Small intestine (tissue), 7 donors: ENCODE results near the gene TBXAS1. TPM values are rescaled to one million over a fixed set of nuclear protein-coding genes. Genes with fewer than 3 reads are reported as not detected.
A peak's percentile ranks its signal among the peaks of the same experiment; 100 is the strongest.
"Not testable (repeated sequence)": the region's sequence is repeated elsewhere in the genome, so short reads cannot be mapped to it uniquely, and the experiment has no call there.

Source experiments
- DNase-seq, 2 donors: peaks; one replicate each; pipeline versions ENCODE4 v3.0.0 to v3.0.0-alpha.2; 2013
- FAIRE-seq: peaks from 2 replicates; lab custom pipeline; 2012; peaks lifted over from hg19 to GRCh38; lab: Jason Lieb, UNC
- H3K27ac ChIP-seq, 3 donors: one replicate each; pipeline ENCODE4 v1.5.1; 2013; ENCODE audit warnings: low read length in 2 of 3, mild to moderate bottlenecking in 2 of 3, control low read depth in 1 of 3, inconsistent platforms in 1 of 3, low read depth in 1 of 3, moderate library complexity in 1 of 3
- H3K27me3 ChIP-seq, 3 donors: one replicate each; pipeline ENCODE4 v1.6.1; 2013; ENCODE audit warnings: low read length in 3 of 3, inconsistent platforms in 1 of 3; ENCODE audit not compliant: control insufficient read depth in 3 of 3, insufficient read depth in 3 of 3
- H3K36me3 ChIP-seq, 3 donors: one replicate each; pipeline ENCODE4 v1.6.1; 2013; ENCODE audit warnings: low read length in 3 of 3, inconsistent platforms in 1 of 3, low read depth in 1 of 3, mild to moderate bottlenecking in 1 of 3, moderate library complexity in 1 of 3; ENCODE audit not compliant: control insufficient read depth in 3 of 3, insufficient read depth in 2 of 3
- H3K4me1 ChIP-seq, 3 donors: one replicate each; pipeline ENCODE4 v1.6.1; 2013; ENCODE audit warnings: low read length in 2 of 3, inconsistent platforms in 1 of 3, low read depth in 1 of 3, mild to moderate bottlenecking in 1 of 3, moderate library complexity in 1 of 3; ENCODE audit not compliant: control insufficient read depth in 3 of 3, insufficient read depth in 2 of 3
- H3K4me3 ChIP-seq, 3 donors: one replicate each; pipeline ENCODE4 v1.5.1; 2013; ENCODE audit warnings: low read length in 3 of 3, control low read depth in 1 of 3, inconsistent platforms in 1 of 3, low read depth in 1 of 3, mild to moderate bottlenecking in 1 of 3, moderate library complexity in 1 of 3
- H3K9me3 ChIP-seq, 2 donors: one replicate each; pipeline ENCODE4 v1.6.1; 2013; ENCODE audit warnings: low read depth in 1 of 2, low read length in 1 of 2; ENCODE audit not compliant: control insufficient read depth in 2 of 2, insufficient read depth in 1 of 2
- WGBS, 3 donors: extraction: QIAGEN DNeasy Blood & Tissue Kit; methylation state at CpG; one replicate each; pipeline ENCODE4 v1.1.7; 2013; 5-methylcytosine and 5-hydroxymethylcytosine counted together
- polyA plus RNA-seq, 4 donors: library from polyadenylated mRNA; stranded (reverse) in 3 of 4; unstranded in 1 of 4; fragments of 200-250 nt in 3 of 4; fragments of 120-200 nt in 1 of 4; gene quantifications; one replicate each; pipeline versions ENCODE4 v1.2.1 to v1.2.3, GENCODE V29; 2013
- donor health status: healthy with polysubstance abuse.
- donor health status: control.
- donor health status: control.
- donor health status: Bipolar disorder and iron deficiency.
- donor health status: healthy.

Gene TBXAS1
- polyA plus RNA-seq, 4 donors = 1.1 to 8.2 (median 7.0) TPM

DNA sequence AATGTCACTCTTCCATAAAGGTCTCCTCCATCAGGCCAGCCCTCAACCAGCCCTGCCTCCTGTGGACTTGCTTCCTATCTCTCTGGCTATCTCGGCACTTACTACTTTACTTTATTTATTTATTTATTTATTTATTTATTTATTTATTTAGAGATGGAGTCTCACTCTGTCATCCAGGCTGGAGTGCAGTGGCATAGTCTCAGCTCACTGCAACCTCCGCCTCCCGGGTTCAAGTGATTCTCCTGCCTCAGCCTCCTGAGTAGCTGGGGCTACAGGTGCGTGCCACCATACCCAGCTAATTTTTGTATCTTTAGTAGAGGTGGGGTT is 14.1 kb downstream of the TBXAS1 start:
- not testable (repeated sequence) for H3K27me3 ChIP-seq, DNase-seq, H3K36me3 ChIP-seq, H3K9me3 ChIP-seq, H3K4me3 ChIP-seq, FAIRE-seq, H3K4me1 ChIP-seq
- peak overlapping the region in 1 of 3 donors; percentile 43 for H3K27ac ChIP-seq
- WGBS, 3 donors = 93 to 96% (median 94%) methylated on average over 4 of the region's 4 CpGs

GRCh38 chr7:139844779-139845442 is 15.8 kb downstream of the TBXAS1 start:
- DNase-seq = peak in 1 of 2 donors; percentile 91
- H3K27me3 ChIP-seq = peaks cover 0 to 3% (median 0%) of the 10 kb centered on the region in 3 donors
- no peak for FAIRE-seq
- 25 to 75% (median 53%) methylated on average over 4 of the region's 4 CpGs for whole genome bisulfite sequencing, 3 donors
- H3K9me3 ChIP-seq = peaks cover 0 to 7% of the 10 kb centered on the region in 2 donors
- no peaks in the 10 kb centered on the region for H3K4me1 ChIP-seq
- no peak overlapping the region for H3K4me3 ChIP-seq
- H3K27ac ChIP-seq = no peak overlapping the region
- no peaks in the 10 kb centered on the region for H3K36me3 ChIP-seq

GRCh38 chr7:139845443-139845805 is 16.4 kb downstream of the TBXAS1 start:
- FAIRE-seq = no peak
- WGBS, 3 donors = 33 to 91% (median 85%) methylated on average over 4 of the region's 4 CpGs

DNA sequence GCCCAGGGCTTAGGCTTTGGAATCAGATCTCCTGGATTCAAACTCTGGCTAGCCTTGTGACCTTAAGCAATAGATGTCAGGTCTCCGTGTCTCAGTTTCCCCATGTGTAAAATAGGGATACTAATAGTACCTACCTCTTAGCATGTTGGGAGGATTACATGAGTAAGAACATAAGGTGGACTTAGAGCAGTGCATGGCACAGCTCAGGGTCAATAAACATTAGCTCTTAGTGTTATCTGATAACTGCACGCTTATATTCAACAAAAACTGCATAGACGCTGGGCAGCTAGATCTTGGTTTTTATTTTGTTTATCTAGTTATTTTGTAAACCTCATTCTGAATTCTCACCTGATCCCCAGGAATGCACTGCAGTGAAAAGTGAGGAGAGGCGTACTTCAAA is 17.2 kb downstream of the TBXAS1 start:
- Histone ChIP-seq H3K4me3 (no peak overlapping the region), H3K27ac (no peak overlapping the region), H3K27me3 (peaks cover 0 to 3% (median 0%) of the 10 kb centered on the region in 3 donors), H3K36me3 (no peaks in the 10 kb centered on the region), H3K4me1 (no peaks in the 10 kb centered on the region), H3K9me3 (peaks cover 0 to 7% of the 10 kb centered on the region in 2 donors)
- no peak for FAIRE-seq
- WGBS, 3 donors = 30 to 78% (median 62%) methylated on average over 4 of the region's 4 CpGs
- peak in 1 of 2 donors; percentile 64 for DNase-seq

More at GRCh38 chr7:139845443-139845805, 16.4 kb downstream of the TBXAS1 start:
- Histone ChIP-seq H3K4me1 (no peaks in the 10 kb centered on the region), H3K36me3 (no peaks in the 10 kb centered on the region), H3K27me3 (peaks cover 0 to 3% (median 0%) of the 10 kb centered on the region in 3 donors), H3K9me3 (peaks cover 0 to 7% of the 10 kb centered on the region in 2 donors), H3K27ac (no peak overlapping the region), H3K4me3 (no peak overlapping the region)
- DNase-seq = no peak

DNA sequence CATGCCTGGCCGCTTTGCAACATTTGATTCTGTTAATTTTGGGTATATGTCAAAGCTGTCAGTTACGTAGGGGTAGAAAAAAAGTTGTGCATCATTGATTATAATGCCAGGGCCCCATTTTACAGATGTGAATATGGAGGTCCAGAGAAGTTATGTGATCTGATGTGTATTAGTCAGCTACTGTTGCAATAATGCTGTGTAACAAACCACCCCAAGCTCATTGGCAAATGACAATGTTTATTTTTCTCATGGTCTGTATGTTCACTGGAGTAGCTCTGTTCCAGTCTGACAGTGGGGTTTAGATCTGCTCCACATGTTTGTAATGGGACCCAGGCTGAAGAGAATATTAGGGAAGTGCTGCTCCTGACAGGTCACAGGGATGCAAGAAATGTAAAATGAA is 19.2 kb downstream of the TBXAS1 start:
- Histone ChIP-seq H3K27me3 (no peaks in the 10 kb centered on the region), H3K4me3 (no peak overlapping the region)

DNA sequence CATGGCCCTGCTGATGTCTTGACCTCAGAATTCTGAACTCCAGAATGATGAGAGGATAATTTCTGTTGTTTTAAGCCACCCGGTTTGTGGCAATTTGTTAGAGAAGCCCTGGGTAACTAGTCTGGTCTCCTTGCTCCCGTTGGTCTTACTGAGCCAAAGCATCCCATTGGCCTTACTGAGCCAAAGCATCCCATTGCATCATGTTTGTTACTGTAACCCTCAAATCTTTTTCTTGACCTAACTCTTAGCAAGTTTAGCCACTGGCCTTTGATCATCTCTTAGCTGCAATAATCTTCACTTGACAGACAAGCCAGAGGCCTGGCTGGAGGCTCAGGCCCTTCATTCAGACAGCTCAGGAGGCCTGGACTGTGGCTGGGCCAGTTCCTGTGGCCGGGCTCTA is 21.8 kb downstream of the TBXAS1 start:
- Histone ChIP-seq H3K36me3 (no peaks in the 10 kb centered on the region), H3K4me1 (peaks cover 0 to 3% (median 3%) of the 10 kb centered on the region in 3 donors), H3K4me3 (no peak overlapping the region), H3K9me3 (peaks cover 0 to 7% of the 10 kb centered on the region in 2 donors), H3K27me3 (no peaks in the 10 kb centered on the region), H3K27ac (no peak overlapping the region)
- 87 to 90% (median 89%) methylated on average over 3 of the region's 3 CpGs for WGBS, 3 donors
- DNase-seq (no peak), FAIRE-seq (no peak)

More for the DNA sequence above, 19.2 kb downstream of the TBXAS1 start:
- WGBS, 3 donors = 91 to 97% (median 95%) methylated on average over 2 of the region's 2 CpGs
- Histone ChIP-seq H3K27ac (no peak overlapping the region), H3K9me3 (peaks cover 0 to 7% of the 10 kb centered on the region in 2 donors), H3K4me1 (peaks cover 0 to 3% (median 3%) of the 10 kb centered on the region in 3 donors), H3K36me3 (no peaks in the 10 kb centered on the region)
- FAIRE-seq = no peak
- DNase-seq = no peak

GRCh38 chr7:139851770-139852481 is 22.9 kb downstream of the TBXAS1 start:
- FAIRE-seq = no peak
- peaks cover 0 to 3% (median 3%) of the 10 kb centered on the region in 3 donors for H3K4me1 ChIP-seq
- DNase-seq = no peak
- no peak overlapping the region for H3K4me3 ChIP-seq
- no peaks in the 10 kb centered on the region for H3K36me3 ChIP-seq
- peaks cover 0 to 7% of the 10 kb centered on the region in 2 donors for H3K9me3 ChIP-seq
- no peaks in the 10 kb centered on the region for H3K27me3 ChIP-seq
- WGBS, 3 donors = 63 to 82% (median 80%) methylated on average over 4 of the region's 4 CpGs
- H3K27ac ChIP-seq = peak overlapping the region in 1 of 3 donors; percentile 8

GRCh38 chr7:139852482-139852845 is 23.4 kb downstream of the TBXAS1 start:
- DNase-seq = no peak
- Histone ChIP-seq H3K27me3 (no peaks in the 10 kb centered on the region), H3K4me3 (no peak overlapping the region), H3K9me3 (peaks cover 0 to 7% of the 10 kb centered on the region in 2 donors), H3K27ac (no peak overlapping the region), H3K36me3 (no peaks in the 10 kb centered on the region), H3K4me1 (peaks cover 0 to 3% (median 3%) of the 10 kb centered on the region in 3 donors)
- WGBS, 3 donors = 40 to 73% (median 63%) methylated on average over 1 of the region's 1 CpG
- FAIRE-seq = no peak
